ENCODE measurements around the gene LIPM. TPM values are rescaled to one million over a fixed set of nuclear protein-coding genes. Genes with fewer than 3 reads are reported as not detected.

The LIPM gene, protein sequence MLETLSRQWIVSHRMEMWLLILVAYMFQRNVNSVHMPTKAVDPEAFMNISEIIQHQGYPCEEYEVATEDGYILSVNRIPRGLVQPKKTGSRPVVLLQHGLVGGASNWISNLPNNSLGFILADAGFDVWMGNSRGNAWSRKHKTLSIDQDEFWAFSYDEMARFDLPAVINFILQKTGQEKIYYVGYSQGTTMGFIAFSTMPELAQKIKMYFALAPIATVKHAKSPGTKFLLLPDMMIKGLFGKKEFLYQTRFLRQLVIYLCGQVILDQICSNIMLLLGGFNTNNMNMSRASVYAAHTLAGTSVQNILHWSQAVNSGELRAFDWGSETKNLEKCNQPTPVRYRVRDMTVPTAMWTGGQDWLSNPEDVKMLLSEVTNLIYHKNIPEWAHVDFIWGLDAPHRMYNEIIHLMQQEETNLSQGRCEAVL
- polyA plus RNA-seq (ENCODE audit: low read depth in 6 of 6), result not detected

DNA sequence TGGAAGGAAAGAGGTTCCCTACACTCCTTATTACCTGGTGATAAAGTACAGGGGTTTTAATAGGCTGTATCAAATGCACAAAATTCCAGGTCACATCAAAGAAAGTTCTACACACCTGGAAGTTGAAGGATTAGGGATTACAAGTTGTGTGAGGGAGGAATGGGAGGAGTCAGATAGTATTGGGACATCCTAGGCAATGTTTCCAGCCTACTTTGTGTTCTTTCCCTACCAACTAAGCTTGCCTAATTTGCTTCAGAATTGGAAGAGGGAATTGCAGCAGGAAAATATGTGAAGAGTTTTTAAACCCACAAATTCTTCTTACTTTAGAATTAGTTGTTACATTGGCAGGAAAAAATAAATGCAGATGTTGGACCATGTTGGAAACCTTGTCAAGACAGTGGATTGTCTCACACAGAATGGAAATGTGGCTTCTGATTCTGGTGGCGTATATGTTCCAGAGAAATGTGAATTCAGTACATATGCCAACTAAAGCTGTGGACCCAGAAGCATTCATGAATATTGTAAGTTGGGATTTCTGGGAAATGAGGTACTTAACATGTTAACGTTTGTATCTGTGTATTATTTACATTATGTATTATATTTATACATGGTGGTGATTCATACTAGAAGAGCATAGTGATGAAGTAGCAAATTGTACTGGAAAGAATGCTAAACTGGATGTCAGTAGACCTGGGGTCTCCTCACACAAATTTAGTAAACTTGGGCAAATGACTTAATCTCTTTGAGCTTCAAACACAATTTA lies at the start of gene LIPM:
TSS of gene LIPM (plus strand) at position 208 of the 763 bp plus-strand sequence. CDS start at position 375, 167 bp downstream.
- Mint-ChIP-seq H3K4me1 (no peaks in the 10 kb centered on the region), H3K36me3 (no peaks in the 10 kb centered on the region), H3K4me3 (no peak within 1 kb of the TSS), H3K27me3 (no peaks in the 10 kb centered on the region), H3K9me3 (peaks cover 0 to 2% (median 0%) of the 10 kb centered on the region in 7 donors), H3K27ac (peak within 1 kb of the TSS in 1 of 6 donors; percentile 29)
- DNase-seq, result no peak
- no peak for ATAC-seq (ENCODE audit: low read depth in 2 of 2)

DNA sequence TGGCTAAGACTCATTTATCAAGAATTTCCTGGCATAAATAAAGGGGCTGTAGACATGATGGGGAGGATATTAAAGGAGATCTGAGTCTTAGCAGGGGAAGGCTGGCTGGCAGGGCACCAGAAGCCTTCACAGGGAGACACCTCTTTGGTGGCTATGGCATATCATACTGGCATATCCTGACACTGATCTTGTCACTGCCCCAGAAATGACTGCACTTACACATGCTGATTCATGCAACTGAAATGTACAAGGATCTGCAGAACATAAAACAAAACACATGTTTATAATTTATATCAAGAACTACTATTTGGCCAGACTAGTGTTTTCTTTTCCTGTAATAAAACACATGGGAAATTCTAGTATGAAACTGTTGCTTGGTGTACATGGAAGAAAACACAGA lies 48.2 kb upstream of the LIPM start:
- DNase-seq, result no peak
- H3K4me3 Mint-ChIP-seq, result no peak overlapping the region

DNA sequence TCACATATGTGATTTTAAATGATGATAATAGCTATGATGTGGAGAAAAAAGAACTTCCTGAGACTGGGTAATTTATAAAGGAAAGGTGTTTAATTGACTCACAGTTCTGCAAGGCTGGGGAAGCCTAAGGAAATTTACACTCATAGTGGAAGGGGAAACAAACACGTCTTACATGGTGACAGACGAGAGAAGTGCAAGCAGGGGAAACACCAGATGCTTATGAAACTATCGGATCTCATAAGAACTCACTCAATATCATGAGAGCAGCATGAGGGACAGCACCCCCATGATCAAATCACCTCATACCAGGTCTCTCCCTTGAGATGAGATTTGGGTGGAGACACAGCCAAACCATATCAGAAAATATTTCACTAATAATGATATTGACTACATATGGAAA lies 46.8 kb upstream of the LIPM start:
- H3K4me1 Mint-ChIP-seq, result peaks cover 5 to 7% (median 7%) of the 10 kb centered on the region in 3 donors
- ATAC-seq (ENCODE audit: low read depth in 2 of 2) (no peak), DNase-seq (no peak)
- no peaks in the 10 kb centered on the region for H3K9me3 Mint-ChIP-seq
- no peak overlapping the region for H3K4me3 Mint-ChIP-seq
- H3K36me3 Mint-ChIP-seq, result no peaks in the 10 kb centered on the region
- no peaks in the 10 kb centered on the region for H3K27me3 Mint-ChIP-seq
- no peak overlapping the region for H3K27ac Mint-ChIP-seq

More for the DNA sequence above, 48.2 kb upstream of the LIPM start:
- ATAC-seq (ENCODE audit: low read depth in 2 of 2), result no peak
- Mint-ChIP-seq H3K4me1 (no peaks in the 10 kb centered on the region), H3K27me3 (no peaks in the 10 kb centered on the region), H3K9me3 (no peaks in the 10 kb centered on the region), H3K27ac (no peak overlapping the region), H3K36me3 (no peaks in the 10 kb centered on the region)

DNA sequence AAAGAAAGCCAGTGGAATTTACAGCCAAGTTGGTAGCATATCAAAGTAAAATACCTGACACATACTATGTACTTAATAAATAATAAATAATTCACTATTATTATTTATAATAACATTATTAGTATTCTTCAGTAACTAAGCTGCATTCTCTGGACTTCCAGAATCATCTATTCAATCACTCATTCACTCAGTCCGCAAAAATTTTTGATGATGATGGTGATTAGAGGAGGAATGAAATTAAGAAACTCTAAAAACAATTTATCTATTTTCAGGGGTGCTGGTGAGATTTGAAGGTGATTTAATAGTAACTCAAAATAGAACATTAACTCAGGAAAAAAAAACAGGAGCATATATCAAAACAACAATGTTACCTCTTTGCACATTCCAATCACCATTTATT lies 45.9 kb upstream of the LIPM start:
- Mint-ChIP-seq H3K36me3 (no peaks in the 10 kb centered on the region), H3K4me1 (peaks cover 5 to 7% (median 7%) of the 10 kb centered on the region in 3 donors), H3K4me3 (no peak overlapping the region), H3K9me3 (no peaks in the 10 kb centered on the region), H3K27ac (no peak overlapping the region), H3K27me3 (no peaks in the 10 kb centered on the region)
- ATAC-seq (ENCODE audit: low read depth in 2 of 2) (no peak), DNase-seq (no peak)

DNA sequence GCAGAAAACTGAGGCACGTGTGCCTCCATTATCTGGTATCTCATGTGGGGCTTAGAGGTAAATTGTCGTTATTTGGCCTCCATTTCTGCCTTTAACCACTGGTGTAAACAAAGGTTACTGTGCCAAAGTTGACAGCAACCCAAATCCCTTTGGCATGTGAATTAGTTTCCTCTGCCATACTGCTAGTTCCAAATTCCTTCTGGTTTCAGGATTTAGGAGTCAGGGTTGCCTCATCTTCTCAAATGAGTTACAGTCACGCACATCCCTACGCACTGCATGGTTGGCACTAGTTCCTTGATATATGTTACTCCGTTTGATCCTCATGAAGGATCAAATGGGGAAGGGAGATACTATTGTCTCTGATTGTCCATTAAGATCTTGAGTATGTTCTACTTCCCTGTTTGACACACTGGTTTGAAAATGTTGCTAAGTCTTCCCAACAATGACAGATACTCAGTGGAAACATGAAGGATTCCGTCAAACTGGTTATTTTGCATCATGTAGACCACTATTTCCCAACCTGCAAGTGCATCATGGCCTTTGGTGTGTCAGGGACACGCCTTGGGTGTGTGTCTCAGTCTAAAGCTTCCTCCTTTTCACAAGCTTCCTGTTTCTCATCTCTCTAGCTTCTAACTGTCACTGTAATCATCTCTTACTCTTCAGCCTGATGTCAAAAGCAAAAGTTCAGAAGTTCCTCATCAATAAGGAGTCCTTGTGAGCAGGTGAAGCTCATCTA lies 43.0 kb upstream of the LIPM start, which contains the start of gene LIPN:
TSS of gene LIPN (plus strand) at position 655 of the 736 bp plus-strand sequence. CDS start 1,386 bp downstream, outside the sequence.
- peak; percentile 1 for DNase-seq
- ATAC-seq (ENCODE audit: low read depth in 2 of 2), result peak; percentile 46 to 71
- Mint-ChIP-seq H3K9me3 (no peaks in the 10 kb centered on the region), H3K4me1 (peaks cover 5 to 7% (median 7%) of the 10 kb centered on the region in 3 donors), H3K4me3 (peak within 1 kb of the TSS in 2 of 8 donors; percentile 0 to 1), H3K27ac (peak within 1 kb of the TSS in 1 of 6 donors; percentile 67), H3K36me3 (no peaks in the 10 kb centered on the region), H3K27me3 (no peaks in the 10 kb centered on the region)

DNA sequence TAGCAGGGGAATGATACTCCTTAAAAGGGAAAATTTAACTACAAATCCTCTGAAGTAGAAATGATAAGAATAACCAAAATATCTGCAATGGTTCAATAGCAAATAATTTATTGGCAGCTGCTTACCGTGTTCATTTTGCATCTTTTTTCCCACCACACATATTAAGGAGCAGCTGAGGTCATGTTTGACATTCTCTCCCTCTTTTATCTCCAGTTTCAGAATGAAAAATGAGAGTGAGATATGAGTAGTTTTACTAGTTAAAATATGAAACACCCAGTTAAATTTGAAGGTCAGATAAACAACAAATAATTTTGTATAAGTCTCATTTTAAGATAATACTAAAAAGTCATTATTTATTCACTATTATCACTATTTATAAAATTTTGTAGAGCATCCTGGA lies 39.6 kb upstream of the LIPM start:
- Mint-ChIP-seq H3K9me3 (no peaks in the 10 kb centered on the region), H3K27ac (no peak overlapping the region), H3K27me3 (no peaks in the 10 kb centered on the region), H3K4me3 (no peak overlapping the region), H3K4me1 (peaks cover 5 to 7% (median 7%) of the 10 kb centered on the region in 3 donors), H3K36me3 (no peaks in the 10 kb centered on the region)
- ATAC-seq (ENCODE audit: low read depth in 2 of 2) (no peak), DNase-seq (no peak)

DNA sequence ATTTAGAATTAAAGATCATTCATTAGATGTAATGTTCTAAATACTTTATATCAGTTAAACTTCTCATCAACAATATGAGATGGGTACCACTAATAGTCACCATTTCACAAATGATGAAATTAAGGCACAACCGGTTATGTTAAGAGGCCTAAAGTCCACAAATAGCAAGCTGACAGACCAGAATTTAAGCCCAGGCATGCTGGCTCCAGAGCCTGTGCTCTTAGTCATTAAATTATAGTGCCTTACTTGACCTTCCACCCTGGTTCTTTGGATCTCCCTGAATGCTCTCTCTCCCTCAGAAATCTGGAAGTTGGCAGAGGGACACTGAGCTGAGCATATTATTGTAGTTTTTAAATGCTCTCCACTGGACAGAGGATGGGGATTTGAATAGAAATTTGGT lies 39.1 kb upstream of the LIPM start:
- no peak overlapping the region for H3K4me3 Mint-ChIP-seq

DNA sequence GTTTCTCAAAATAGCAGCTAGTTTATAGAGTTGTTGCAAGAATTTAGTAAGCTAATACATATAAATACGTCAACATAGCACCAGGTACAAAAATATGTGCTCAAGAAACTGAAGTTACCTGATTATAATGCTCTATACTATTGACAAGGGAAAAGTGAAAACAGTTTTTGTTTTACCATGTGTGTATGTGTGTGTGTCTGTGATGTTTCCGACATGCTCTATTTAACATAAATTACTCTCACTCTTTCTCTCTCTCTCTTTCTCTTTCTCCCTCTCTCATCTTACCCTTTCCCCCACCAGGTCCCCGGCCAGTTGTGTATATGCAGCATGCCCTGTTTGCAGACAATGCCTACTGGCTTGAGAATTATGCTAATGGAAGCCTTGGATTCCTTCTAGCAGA lies 38.4 kb upstream of the LIPM start:
- H3K4me3 Mint-ChIP-seq, result no peak overlapping the region
- no peak overlapping the region for H3K27ac Mint-ChIP-seq
- no peaks in the 10 kb centered on the region for H3K36me3 Mint-ChIP-seq
- ATAC-seq (ENCODE audit: low read depth in 2 of 2) (no peak), DNase-seq (no peak)
- H3K4me1 Mint-ChIP-seq, result peaks cover 5 to 7% (median 7%) of the 10 kb centered on the region in 3 donors
- no peaks in the 10 kb centered on the region for H3K9me3 Mint-ChIP-seq
- no peaks in the 10 kb centered on the region for H3K27me3 Mint-ChIP-seq

More for the DNA sequence above, 39.1 kb upstream of the LIPM start:
- H3K4me1 Mint-ChIP-seq, result peaks cover 5 to 7% (median 7%) of the 10 kb centered on the region in 3 donors
- H3K27me3 Mint-ChIP-seq, result no peaks in the 10 kb centered on the region
- ATAC-seq (ENCODE audit: low read depth in 2 of 2) (no peak), DNase-seq (no peak)
- H3K27ac Mint-ChIP-seq, result no peak overlapping the region
- H3K9me3 Mint-ChIP-seq, result no peaks in the 10 kb centered on the region
- H3K36me3 Mint-ChIP-seq, result no peaks in the 10 kb centered on the region

DNA sequence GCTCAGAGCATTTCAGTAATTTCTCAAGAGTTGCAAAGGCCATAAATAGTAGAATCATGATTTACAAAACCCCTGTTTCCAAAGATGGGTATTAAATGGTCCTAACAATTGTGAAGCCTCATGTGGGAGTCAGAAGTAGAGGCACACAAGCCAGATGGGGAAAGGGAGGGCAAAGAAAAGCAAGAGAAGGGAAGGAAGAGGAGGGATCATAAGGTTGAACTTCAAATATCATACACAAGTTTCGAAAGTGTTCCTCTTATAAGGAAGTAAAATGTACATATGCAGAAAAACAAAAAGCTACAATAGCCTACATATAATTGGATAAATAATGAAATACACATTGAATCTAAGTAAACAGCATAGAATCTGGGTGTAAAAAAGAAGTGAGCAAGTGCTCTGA lies 36.7 kb upstream of the LIPM start:
- Mint-ChIP-seq H3K27ac (no peak overlapping the region), H3K9me3 (no peaks in the 10 kb centered on the region), H3K4me1 (no peaks in the 10 kb centered on the region), H3K4me3 (no peak overlapping the region), H3K36me3 (no peaks in the 10 kb centered on the region), H3K27me3 (no peaks in the 10 kb centered on the region)
- no peak for DNase-seq
- no peak for ATAC-seq (ENCODE audit: low read depth in 2 of 2)

DNA sequence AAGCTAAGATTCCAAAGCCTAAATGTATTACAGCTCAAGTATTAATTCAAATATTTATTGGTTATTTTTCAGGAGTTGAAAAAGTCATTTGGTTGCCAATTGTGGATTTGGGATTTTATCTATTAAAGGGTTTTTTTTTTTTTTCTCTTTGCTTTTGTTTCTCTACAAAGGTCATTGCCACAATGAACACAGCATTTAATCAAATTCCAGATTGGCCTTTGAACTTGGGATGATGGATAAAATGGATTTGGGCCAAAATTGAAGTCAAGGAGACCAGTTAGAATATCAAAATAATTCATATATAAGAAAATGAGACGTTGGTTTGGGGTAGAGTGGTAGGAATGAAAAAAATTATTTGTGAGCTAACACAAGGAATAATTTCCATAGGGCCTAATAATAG lies 33.1 kb upstream of the LIPM start:
- DNase-seq (no peak), ATAC-seq (ENCODE audit: low read depth in 2 of 2) (no peak)
- Mint-ChIP-seq H3K4me3 (no peak overlapping the region), H3K27ac (no peak overlapping the region), H3K36me3 (no peaks in the 10 kb centered on the region), H3K4me1 (no peaks in the 10 kb centered on the region), H3K27me3 (no peaks in the 10 kb centered on the region), H3K9me3 (peaks cover 0 to 13% (median 4%) of the 10 kb centered on the region in 7 donors)

DNA sequence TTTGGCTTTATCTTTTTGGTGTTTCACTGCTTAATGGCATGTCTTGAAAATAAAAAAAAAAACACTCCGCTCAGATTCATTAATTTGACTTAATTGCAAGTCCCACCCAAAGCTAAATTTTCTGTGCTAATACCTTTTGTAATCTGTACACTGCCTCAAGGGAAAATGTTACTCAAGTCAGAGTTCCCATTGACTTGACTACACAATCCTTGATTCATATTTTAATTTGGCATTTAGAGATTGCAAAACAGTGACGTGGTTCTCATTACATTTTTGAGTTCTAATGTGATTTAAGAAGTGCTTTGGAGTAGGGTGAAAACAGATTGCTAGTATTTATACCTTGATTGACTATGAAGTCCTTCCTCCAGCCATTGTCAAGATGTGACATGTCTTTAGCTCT lies 21.3 kb upstream of the LIPM start:
- Mint-ChIP-seq H3K36me3 (no peaks in the 10 kb centered on the region), H3K4me3 (no peak overlapping the region), H3K9me3 (no peaks in the 10 kb centered on the region), H3K27me3 (no peaks in the 10 kb centered on the region), H3K27ac (no peak overlapping the region), H3K4me1 (no peaks in the 10 kb centered on the region)
- DNase-seq (no peak), ATAC-seq (ENCODE audit: low read depth in 2 of 2) (no peak)

DNA sequence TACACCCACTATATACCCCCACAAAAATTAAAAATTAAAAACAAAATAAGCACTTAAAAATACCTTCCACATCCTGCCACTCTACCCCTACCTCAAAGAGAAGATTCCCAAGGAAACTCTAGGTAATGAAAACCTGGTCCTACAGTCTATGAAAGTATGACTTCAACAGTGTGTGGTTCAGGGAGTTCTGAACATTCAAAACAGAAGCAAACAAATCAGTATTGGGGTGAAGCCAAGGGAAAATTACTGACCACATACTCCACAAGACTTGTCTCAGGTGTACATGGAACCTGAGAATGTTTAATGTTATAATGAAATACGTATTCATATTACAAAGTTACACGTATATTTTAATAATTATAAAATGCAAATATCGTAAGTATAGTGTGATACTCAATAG lies 20.3 kb upstream of the LIPM start:
- ATAC-seq (ENCODE audit: low read depth in 2 of 2), result no peak
- Mint-ChIP-seq H3K36me3 (no peaks in the 10 kb centered on the region), H3K9me3 (no peaks in the 10 kb centered on the region), H3K4me3 (no peak overlapping the region), H3K4me1 (no peaks in the 10 kb centered on the region), H3K27ac (no peak overlapping the region), H3K27me3 (no peaks in the 10 kb centered on the region)
- DNase-seq, result no peak

DNA sequence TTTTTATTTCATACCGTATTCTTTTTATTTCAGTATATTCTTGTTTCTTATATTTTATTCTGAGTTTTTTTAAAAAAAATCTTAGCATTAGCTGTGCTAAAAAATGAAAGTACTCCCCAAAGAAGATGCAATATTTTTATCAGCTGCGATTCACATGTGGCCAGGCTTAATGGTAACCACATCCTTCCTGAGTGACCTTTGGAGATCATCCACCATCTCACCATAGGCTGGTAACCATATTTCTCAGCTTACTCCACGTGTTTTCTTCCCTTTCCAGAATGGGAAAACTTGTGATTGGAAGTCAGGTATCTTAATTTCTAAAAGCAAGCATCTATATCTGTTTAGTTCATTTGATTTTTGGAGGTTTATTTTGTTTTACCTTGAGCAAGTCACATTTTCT lies 18.8 kb upstream of the LIPM start:
- Mint-ChIP-seq H3K9me3 (no peaks in the 10 kb centered on the region), H3K27ac (no peak overlapping the region), H3K4me3 (no peak overlapping the region), H3K27me3 (no peaks in the 10 kb centered on the region), H3K36me3 (no peaks in the 10 kb centered on the region), H3K4me1 (no peaks in the 10 kb centered on the region)
- DNase-seq (no peak), ATAC-seq (ENCODE audit: low read depth in 2 of 2) (no peak)
